LNCaP clone FGC (cell line): Measurements from ENCODE around the gene MORN4.

Experiments
- DNase-seq: peaks from one replicate; pipeline ENCODE4 v3.0.0-alpha.2; 2011; ENCODE audit warnings: low read depth
- H3K4me3 ChIP-seq: 2 replicates; pipeline ENCODE4 v1.5.1; 2011; ENCODE audit warnings: mild to moderate bottlenecking, low read depth, low read length, control low read depth
- CTCF ChIP-seq: IDR thresholded peaks from 2 replicates; pipeline ENCODE4 v1.5.1; 2012; ENCODE audit warnings: mild to moderate bottlenecking; ENCODE audit not compliant: control insufficient read depth, insufficient read depth; ENCODE audit errors: extremely low read depth

The MORN4 gene

GRCh38 chr10:97587183-97587582 lies 46.1 kb downstream of the MORN4 start:
- TF ChIP-seq CTCF = no peak
- no peak for DNase-seq
- no peak overlapping the region for H3K4me3 ChIP-seq

- no peak for DNase-seq
- no peak for TF ChIP-seq CTCF
- peak overlapping the region; percentile 55 for H3K4me3 ChIP-seq
These were observed 47.9 kb downstream of the MORN4 start for GRCh38 chr10:97585439-97585811.

GRCh38 chr10:97584798-97585438 lies 48.4 kb downstream of the MORN4 start:
- DNase-seq = no peak
- no peak for TF ChIP-seq CTCF
- peak overlapping the region; percentile 55 for H3K4me3 ChIP-seq

- no peak for TF ChIP-seq CTCF
- DNase-seq = peak; percentile 97
- peak within 1 kb of the TSS; percentile 55 for H3K4me3 ChIP-seq
These were observed 49.1 kb downstream of the MORN4 start, which contains the start of gene HOGA1 for GRCh38 chr10:97584060-97584797. TSS of gene HOGA1 (plus strand) at chr10:97584389. CDS start at chr10:97584704, 315 bp downstream.

GRCh38 chr10:97583476-97583875 lies 49.8 kb downstream of the MORN4 start:
- no peak overlapping the region for H3K4me3 ChIP-seq
- no peak for DNase-seq
- TF ChIP-seq CTCF = no peak

- no peak overlapping the region for H3K4me3 ChIP-seq
- TF ChIP-seq CTCF = no peak
- DNase-seq = no peak
These were observed 51.1 kb downstream of the MORN4 start for GRCh38 chr10:97582169-97582568.
